NCI-H2171 treated with DMSO at 0.1 percent for 48 hours (cell line): ENCODE data around the gene ADI1.

Experiments
- DNase-seq: peaks from one replicate; lab custom pipeline; 2025; lab: John Stamatoyannopoulos, UW

ADI1 gene

DNA sequence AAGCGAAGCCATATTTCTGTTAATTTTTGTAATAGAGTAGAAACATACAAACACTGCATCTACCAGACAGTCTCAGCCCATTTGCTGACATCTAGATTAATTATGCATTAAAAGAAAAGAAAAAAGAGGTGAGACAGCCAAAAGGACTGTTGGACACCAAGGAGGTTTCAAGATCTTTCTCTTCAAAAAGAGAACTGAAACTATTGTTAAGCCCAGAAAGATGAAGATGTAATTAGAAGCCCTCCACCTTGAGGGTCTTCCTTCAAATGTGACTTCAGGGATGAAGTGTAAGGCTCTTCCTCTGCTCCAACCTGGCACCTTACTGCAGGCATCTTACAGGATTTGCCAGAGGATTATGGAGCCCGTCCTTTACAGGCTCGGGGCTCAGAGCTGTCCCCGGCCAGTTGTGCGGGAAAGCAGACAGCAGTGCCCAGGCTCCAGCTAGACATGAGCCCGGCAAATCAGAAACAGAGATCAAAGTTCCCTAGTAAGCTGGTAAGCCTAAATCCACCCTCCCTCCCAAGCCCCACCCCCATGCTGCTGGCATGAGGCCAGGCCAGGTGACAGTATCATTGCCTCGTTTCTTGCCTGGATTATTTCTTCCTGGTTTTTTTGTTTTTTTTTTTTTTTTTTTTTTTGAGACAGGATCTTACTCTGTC is 38.9 kb downstream of the ADI1 start:
- peak; percentile 57 for DNase-seq

DNA sequence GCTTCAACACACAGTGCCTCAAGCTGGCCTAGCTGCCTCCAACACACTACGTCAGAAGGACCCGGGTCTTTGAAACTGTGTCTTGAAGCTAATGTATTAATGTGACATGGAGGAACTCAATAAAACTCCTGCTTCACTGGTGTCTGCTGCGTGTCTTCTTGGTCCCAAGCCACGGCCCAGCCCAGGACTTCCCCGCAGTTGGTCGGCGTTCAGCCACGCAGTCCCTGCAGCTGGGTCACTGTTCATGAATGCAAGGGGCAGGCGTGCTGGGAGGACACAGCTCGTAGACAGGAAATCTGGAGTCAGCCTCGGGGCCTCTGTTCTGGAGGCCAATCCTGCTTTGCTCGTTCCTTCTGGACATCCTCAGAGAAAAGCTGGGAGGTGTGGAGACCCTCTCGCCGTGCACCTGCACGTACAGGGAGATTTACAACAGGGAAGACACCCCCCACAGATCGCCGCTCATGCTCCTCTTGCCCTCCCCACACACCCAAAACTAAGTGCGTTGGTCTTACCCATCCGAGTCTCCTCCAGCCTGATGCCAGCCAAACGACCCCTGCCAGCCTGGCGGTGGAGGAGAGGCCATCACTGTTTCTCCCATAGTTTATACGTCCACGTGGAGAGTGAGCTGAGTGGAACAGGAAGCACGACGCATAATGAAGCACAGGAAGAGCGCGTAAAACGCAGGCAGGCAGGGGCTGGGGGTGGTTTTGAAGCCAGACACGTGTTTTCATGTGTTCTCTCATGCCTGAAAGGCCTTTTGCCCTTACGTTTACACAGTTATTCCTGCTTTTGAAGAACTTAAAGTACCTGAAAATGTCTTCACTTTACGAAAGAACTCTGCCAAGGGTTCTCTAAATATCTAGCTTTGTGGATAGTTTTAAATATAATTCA is 39.7 kb downstream of the ADI1 start:
- no peak for DNase-seq

DNA sequence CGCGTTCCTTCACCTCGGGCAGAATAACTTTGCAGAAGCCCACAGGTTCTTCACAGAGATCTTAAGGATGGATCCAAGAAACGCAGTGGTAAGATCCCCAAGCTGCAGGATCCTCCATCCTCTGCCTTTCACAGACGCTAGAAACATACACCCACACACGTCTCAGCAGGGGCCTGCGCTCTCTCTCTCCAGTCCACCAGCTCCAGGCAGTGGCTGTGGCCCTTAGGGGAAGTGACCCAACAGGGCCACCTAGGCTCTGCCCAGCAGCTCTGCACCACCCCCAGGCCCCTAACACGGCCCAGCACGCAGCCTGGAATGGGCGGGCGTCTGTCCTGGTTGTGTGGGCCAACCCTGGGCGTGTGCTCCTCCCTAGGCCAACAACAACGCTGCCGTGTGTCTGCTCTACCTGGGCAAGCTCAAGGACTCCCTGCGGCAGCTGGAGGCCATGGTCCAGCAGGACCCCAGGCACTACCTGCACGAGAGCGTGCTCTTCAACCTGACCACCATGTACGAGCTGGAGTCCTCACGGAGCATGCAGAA is 40.4 kb downstream of the ADI1 start:
- no peak for DNase-seq

DNA sequence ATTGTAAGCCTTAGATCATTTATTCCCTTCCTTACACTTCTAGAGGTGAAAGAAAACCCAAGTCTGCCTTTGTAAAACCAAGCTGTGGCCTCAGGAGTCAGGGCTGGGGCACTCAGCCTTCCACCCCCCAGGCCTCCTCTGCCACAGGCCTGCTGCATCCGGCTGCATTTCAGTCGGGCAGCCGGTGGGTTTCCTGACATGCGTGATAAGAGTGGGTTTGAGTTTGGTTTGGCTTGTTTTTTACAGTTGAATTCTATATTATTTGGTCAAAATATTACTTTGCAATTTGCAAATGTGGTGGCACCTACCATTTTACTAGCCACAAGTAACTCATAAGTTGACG is 42.4 kb downstream of the ADI1 start:
- DNase-seq = no peak

DNA sequence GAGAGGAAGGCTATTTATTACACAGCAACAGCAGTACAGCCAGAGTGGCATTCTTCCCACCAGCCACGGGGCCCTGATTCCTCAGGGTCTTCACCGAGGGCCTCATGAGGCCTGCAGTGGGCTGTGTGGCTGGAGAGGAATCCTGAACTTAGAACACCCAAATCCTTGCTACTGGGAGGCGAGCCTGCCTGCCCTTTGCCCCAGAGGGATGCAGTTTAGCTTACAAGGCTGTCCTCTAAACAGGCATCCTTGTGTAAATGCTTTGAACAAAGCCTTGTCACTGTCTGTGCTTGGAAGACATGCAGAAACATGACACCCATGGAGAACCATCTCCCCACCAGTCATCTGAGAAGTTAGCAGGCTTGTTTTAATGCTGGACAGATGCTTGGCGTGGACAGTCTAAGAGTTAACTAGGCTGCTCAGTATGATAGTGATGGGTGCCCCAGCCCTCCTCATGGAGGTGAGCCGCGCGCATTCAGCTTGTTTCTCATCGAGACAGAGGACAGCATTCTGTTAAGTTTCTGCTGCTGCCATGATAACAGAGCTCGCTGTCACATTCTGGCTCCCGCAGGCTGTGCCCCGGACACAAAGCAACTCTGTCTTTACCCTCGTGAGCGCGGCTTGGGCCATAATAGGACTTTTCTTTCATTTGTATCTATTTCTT is 42.9 kb downstream of the ADI1 start:
- DNase-seq = no peak

DNA sequence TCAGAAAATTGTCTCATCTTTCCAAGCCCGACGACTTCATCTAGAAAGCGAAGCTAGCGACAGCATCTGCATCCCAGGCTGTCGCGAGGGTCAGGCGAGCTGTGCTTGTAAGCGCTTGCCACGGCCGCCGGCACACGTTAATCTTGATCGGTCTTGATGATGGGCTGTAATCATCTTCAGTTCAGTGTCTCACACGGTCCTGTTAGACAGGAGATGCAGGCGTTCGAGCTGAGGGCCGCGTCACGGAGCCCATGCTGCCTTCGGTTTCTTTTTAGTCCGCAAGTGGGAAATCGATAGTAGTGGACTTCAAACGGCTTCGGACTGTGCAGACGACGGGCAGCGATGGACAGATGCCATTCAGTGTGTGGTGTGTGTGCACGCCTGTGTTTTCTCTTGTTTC is 43.6 kb downstream of the ADI1 start:
- DNase-seq = no peak

DNA sequence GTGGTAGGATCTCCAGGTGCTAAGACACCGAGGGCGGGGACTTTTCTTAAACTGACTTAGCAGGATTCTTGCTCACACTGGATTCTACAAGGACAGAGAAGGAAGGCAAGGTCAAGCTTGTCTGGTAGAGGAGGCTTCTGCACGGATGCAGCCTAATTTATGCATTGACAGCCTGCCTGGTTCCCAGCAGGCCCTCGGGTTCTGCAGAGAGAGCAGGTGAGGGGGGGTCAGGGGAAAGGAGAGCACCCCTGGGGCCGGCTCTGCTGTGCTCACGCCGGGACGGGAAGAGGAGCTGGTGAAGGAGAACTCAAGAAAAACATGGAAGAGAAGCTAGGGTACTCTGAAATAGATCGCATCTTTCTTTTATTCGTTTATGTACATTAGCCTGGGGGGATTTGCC is 46.4 kb downstream of the ADI1 start:
- DNase-seq = no peak

DNA sequence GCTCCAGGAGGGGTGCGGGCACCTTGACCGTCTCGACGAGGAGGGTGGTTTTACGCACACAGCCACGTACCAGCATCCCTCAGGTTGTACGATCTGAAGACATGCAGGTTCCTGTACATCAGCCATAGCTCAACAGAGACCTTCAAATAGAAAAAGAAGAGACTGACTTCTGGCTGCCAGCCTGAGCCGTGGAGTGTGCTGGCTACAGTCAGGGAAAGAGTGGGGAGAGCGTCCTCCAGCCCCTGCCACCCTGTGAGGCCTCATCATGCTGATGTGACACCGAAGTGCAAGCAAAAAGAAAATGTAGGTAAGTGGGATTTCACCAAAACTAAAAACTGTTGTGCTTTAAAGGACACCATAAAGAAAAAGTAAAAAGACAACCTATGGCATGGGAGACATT is 47.0 kb downstream of the ADI1 start:
- no peak for DNase-seq

DNA sequence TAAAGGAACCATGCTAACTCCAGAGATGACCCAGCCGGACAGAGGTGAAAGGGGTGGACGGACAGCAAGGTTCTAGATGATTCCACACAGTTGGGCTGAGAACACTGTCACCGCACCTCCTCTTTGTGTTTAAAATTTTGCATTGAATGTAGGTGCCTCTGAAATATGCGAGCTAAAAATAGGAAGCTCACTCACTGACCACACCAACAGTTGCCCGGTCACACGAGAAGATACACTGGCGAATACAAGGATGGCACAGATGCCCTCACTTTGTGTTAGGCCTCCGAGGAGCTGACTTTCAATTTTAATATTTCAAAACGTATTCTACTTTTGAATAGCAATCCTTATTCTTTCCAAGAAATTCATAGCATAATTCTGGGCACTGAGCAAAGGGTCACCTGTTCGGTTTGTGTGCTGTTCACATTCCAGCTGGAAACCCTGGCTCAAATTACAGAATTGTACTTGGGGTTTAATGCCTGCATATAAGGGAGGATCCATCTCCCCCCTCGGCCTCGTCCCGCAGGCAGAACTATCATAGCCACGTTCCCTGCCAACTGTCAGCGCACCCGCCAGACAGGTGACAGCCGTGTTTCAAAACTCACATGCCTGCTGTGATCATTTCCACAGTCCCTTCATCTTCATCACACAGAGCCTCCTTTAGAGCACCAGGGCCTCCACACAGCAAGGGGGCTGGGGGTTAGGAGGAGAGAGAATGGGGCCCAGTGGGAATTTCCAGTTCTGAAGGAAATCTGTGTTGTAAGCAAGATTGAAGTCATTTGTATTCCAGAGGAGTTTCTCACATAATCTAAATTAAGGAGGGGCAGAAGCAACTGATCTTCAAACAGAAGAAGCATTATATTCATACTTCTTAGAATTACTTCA is 48.2 kb downstream of the ADI1 start:
- no peak for DNase-seq

DNA sequence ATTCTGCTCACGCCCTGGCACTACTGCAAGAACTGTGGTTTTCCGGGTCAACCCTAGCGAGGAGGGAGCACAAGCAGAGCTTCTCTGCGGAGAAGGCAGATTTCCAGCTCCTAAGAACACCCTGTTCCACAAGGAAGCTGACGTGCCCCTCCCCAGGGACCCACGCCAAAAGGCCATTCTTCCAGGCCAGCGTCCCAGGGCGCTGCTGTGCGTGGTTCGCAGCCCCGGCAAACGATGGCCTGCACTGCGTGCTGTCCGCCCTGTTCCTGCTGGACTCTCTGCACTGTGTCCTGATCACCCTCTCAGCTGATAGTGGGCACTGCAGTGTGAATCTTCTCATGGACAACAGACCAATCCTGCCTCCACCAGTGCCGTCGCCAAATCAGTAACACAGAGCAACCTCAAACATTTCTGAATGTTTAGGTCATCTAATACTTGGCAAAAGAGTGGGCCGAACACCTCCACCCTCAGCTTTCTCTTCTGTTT is 49.1 kb downstream of the ADI1 start:
- no peak for DNase-seq

DNA sequence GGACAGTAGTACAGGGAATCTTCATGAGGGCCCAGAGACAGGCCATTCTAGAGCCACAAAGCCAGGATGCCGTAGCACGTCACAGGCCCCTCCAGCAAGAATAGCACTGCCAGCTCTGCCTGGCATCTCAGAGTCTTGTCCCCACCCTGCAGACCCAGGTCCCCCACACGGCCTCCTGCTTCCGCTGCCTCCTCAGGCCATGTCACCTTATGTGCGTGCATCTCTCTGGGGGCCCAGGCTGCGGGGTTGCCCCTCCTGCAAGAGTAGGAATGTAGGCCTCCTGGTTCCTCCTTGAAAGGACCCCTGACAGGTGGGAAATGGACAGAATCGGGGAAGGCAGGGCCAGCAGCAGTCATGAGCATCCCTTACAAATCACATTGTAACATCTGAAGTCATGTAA is 49.8 kb downstream of the ADI1 start:
- DNase-seq = no peak

DNA sequence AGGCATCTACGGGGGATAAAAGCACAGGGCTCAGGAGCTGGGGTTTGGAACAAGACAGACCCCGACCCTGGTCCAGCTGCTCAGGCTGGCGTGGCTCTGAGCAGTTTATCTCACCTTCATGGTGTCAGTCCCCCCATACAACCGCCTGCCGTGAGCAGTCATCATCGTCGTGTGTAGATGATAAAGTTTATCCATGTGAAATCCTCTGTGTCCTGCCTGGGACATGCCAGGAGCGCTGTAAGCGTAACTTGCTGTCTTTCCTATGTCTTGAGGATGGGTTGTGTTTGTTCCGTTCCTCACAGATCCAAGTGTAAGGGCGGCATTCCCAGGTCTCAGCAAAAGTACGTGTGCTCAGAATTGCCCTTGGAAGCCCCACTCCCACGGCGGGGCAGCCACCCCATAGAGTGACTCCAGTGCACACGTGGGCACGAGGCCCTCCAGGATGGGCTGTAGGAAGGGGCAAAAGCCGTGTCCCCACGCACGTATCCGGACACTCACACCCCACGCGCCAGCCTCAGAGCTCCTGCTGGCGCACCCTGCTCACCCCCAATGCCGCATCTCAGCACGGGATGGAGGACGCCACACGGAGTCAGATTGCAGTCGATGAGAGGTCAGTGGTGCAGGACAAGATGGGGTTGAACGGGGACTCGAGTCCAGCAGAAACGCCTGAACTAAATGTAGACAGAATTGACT is 50.9 kb downstream of the ADI1 start:
- no peak for DNase-seq

DNA sequence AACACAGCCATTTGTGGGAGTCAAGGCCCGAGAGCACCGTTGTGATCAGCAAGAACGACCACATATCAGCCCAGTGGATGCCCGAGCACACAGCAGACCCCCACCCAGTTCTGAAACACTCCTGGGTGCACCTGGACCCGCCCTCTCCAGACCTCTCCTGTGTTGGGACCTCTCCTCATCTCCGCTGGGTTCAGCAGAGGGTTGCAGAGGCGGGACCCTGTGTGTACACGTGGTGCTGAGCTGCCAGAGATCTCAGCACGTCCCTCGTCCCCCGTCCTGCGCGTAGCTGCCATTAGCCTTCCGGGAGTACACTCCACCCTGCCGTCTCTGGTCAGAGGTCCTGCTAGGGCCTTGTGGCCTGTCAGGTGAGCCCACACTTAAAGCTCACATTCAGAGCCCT is 51.7 kb downstream of the ADI1 start:
- no peak for DNase-seq

DNA sequence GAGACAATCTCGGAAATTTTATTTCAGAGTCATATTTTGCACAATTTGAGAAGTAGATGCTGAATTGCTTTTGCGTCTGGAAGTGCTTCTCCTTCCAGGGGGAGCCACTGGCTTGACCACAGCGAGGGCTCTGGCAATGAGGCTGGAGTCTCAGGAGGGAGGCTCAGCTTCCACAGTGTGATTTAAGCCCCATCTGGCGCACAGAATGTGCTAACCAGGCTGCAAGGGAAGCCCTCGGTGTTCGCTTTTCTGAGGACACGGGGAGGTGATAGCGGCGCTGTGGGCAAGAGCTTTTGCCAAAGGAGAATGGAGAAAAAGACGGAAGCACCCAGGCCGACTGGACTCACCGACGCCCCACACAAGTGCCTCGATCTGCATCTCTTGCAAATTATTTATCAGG is 52.4 kb downstream of the ADI1 start:
- no peak for DNase-seq

DNA sequence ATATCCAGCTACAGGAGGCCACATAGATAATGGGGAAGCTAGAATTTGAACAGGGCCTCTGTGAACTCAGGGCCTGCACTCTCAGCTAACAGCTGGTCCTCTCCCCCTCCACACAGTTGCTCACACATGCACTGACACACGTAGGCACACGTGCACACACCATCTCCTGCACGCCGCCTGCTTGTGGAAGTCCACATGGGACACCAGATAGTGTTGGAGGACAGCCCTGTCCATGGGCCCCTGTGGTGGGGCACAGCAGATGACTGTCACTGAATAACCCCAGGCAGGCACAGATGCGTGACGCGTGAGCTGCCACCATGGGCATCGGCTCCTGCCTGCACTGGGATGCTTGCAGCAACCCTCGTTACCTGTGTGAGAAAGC is 52.9 kb downstream of the ADI1 start:
- DNase-seq = no peak

DNA sequence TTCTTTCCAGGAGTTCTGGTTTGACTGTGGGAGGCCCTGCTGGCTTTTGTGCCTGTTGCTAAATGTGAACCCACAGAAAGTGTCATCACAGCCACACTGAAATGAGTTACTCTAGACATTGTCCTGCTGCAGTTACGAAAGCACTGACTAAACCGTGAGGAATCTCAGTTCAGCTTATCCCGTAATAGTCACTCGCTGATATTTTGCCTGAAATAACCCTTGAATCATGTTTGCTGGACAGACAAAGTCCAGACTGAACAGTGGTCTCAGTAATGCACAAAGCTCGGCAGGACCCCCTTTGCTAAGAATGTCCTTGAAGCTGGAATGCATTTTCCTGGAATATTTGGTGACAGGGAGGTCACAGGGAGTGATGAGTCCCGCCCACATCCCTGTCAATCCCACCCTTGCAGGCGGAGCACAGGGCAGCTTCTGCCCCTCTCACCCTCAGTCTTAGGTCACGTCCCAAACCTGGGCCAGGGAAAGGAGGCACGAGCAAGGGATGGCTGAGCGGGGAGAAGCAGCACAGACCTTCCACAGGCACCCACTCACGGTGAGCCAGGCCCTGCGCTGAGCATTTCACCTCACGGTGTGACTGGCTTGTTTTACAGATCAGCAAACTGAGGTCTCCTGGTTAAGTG is 53.4 kb downstream of the ADI1 start:
- DNase-seq = no peak

DNA sequence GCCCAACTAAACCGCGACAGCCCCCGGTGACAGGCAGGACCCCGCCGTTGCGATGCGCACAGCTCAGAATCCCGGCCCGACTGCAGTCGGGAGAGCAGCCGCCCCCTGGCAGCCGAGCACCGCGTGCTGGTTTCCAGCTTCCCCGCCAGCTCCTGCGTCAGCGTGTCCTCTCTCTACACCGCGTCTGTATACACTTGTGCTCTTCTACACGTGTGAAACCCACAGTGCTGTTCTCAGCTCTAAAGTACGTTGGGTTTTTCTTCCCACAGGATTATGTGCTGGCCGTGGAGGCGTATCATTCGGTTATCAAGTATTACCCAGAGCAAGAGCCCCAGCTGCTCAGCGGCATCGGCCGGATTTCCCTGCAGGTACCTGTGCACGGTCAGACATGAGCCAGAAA is 54.0 kb downstream of the ADI1 start:
- no peak for DNase-seq

DNA sequence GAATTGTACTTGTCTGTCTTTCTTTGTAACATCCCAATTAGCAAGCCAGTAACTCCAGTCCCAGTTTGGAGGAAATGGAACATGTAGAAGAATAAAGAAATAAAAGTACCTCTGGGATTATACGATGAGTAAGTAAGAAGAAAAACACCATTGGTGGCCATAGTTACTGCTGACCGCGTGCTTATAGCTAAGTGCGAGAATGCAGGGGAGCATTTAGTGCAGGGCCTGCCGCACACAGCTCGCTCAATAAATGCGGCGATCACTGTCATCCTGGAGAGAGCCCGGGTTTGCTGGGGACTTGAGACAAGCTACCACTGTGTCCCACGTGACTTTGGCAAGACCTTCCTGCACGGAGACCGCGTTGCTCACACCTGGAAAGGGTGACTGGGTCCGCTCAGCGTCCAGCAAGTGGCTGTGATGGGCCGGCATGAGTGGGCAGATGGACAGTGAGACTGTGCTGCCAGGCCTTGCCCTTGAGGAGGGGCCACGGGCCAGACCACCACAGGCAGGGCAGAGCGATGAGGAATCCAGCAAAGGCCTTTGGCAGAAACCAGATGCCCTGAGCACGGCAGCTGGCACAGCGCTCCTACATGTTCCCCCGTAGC is 54.8 kb downstream of the ADI1 start:
- no peak for DNase-seq

DNA sequence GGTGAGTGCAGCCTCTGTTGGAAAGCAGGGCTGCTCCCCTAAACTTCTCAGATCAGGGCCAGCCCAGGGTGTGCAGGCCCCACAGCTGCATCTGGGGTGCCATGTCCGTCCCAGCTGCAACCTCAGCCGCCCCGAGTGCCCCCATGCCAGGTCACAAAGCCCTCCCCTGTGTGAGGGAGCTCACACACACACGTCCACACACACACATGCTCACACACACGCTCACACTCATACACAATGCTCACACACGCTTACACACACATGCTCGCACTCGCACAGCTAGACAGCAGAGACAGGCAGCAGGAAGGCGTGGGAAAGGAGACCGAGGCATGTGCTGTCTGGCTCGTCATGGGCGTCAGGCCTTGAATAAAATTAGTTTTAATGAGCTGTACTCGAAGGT is 55.4 kb downstream of the ADI1 start:
- DNase-seq = no peak

DNA sequence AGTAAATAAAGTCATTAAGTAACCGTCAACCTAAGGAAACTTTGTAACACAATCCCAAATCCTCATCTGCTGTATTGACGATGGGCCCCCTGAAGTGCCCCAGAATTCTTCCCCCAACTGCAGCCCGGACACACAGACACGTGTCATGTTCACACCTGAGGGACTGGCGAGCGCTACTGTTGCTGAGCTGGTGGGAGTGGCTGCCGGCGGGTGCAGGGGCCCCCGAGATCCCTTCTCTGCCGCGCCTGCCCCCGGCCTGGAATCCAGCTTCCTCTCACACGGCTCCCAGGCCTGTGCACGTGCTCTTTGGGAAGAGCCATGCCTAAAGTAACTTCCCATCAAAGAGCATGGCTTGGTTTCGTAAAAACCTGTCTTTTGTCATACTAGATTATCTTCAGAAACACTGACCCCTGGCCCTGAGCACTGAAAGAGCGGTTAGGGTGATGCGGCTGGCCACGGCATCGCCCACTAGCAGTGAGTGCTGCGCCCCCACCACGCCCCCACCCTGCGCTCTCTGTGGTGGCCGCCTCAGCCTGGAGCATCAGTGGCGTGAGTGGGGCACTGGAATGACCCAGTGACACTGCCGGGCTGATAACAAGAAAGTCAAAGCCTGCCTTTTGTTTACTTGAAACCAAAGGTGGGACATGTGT is 56.0 kb downstream of the ADI1 start:
- DNase-seq = no peak
